Measurements from ENCODE around the gene SCRN1.

- TF ChIP-seq CTCF (conservative IDR thresholded peaks at IDR 0.05; ENCODE audit: low read depth, low read length) (no peak), EZH2 (IDR thresholded peaks at IDR 0.05; ENCODE audit: low read length, unreplicated experiment) (no peak), EZH2phosphoT487 (IDR thresholded peaks at IDR 0.05; ENCODE audit: borderline replicate concordance, low read length) (no peak)
Measured at GRCh38 chr7:29971566-29972314, 17.9 kb downstream of the SCRN1 start.
